Activated effector memory CD4-positive, alpha-beta T cell treated with anti-CD3 and anti-CD28 coated beads, Interleukin-2, amount 50 U/mL, for 16 hours (primary cell): ENCODE measurements around the gene GLP1R.
"Not testable (repeated sequence)": the region's sequence is repeated elsewhere in the genome, so short reads cannot be mapped to it uniquely, and the experiment has no call there.

Experiments used
- DNase-seq: peaks from one replicate; pipeline ENCODE4 v3.0.0-alpha.2; 2020

GLP1R gene

GRCh38 chr6:39136207-39136606, 87.6 kb downstream of the GLP1R start:
- not testable (repeated sequence) for DNase-seq

- DNase-seq = no peak
Observed at GRCh38 chr6:39137245-39137644, 88.7 kb downstream of the GLP1R start.
